ENCODE data around the gene BEAN1. TPM values are rescaled to one million over a fixed set of nuclear protein-coding genes. Genes with fewer than 3 reads are reported as not detected.

The BEAN1 gene
- total RNA-seq, 1 donor = 0.36 TPM

GRCh38 chr16:66382966-66383299, 44.2 kb upstream of the BEAN1 start:
- TF ChIP-seq, protein P1, sequence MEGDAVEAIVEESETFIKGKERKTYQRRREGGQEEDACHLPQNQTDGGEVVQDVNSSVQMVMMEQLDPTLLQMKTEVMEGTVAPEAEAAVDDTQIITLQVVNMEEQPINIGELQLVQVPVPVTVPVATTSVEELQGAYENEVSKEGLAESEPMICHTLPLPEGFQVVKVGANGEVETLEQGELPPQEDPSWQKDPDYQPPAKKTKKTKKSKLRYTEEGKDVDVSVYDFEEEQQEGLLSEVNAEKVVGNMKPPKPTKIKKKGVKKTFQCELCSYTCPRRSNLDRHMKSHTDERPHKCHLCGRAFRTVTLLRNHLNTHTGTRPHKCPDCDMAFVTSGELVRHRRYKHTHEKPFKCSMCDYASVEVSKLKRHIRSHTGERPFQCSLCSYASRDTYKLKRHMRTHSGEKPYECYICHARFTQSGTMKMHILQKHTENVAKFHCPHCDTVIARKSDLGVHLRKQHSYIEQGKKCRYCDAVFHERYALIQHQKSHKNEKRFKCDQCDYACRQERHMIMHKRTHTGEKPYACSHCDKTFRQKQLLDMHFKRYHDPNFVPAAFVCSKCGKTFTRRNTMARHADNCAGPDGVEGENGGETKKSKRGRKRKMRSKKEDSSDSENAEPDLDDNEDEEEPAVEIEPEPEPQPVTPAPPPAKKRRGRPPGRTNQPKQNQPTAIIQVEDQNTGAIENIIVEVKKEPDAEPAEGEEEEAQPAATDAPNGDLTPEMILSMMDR (IDR thresholded peaks at IDR 0.05; ENCODE audit: extremely low read depth, low read depth, low read length) = no peak
- Histone ChIP-seq H2AFZ (ENCODE audit: low read length) (no peak overlapping the region), H3K27ac (ENCODE audit: low read depth, low read length) (peak overlapping the region; percentile 73), H3K4me2 (ENCODE audit: insufficient read depth, low read length) (peak overlapping the region; percentile 19), H3K27me3 (ENCODE audit: insufficient read depth, low read length) (no peaks in the 10 kb centered on the region), H4K20me1 (ENCODE audit: insufficient read depth, low read length) (no peaks in the 10 kb centered on the region), H3K4me3 (ENCODE audit: insufficient read depth, low read length) (no peak overlapping the region), H3K4me1 (ENCODE audit: insufficient read depth, low read length) (peaks cover 16% of the 10 kb centered on the region), H3K9me3 (ENCODE audit: low read depth, low read length) (no peaks in the 10 kb centered on the region), H3K79me2 (ENCODE audit: insufficient read depth, low read length) (no peaks in the 10 kb centered on the region), H3K36me3 (ENCODE audit: insufficient read depth, low read length) (no peaks in the 10 kb centered on the region)
- no peak for DNase-seq (ENCODE audit: insufficient read length, low spot score, missing footprints)

- H3K27me3 ChIP-seq (ENCODE audit: insufficient read depth, low read length) = no peaks in the 10 kb centered on the region
- TF ChIP-seq, protein P1 (IDR thresholded peaks at IDR 0.05; ENCODE audit: extremely low read depth, low read depth, low read length) = no peak
- peaks cover 16% of the 10 kb centered on the region for H3K4me1 ChIP-seq (ENCODE audit: insufficient read depth, low read length)
- H3K27ac ChIP-seq (ENCODE audit: low read depth, low read length) = peak overlapping the region; percentile 73
- no peak overlapping the region for H2AFZ ChIP-seq (ENCODE audit: low read length)
- H3K79me2 ChIP-seq (ENCODE audit: insufficient read depth, low read length) = no peaks in the 10 kb centered on the region
- no peaks in the 10 kb centered on the region for H3K9me3 ChIP-seq (ENCODE audit: low read depth, low read length)
- no peak for DNase-seq (ENCODE audit: insufficient read length, low spot score, missing footprints)
- no peak overlapping the region for H3K4me3 ChIP-seq (ENCODE audit: insufficient read depth, low read length)
- no peaks in the 10 kb centered on the region for H4K20me1 ChIP-seq (ENCODE audit: insufficient read depth, low read length)
- H3K36me3 ChIP-seq (ENCODE audit: insufficient read depth, low read length) = no peaks in the 10 kb centered on the region
- H3K4me2 ChIP-seq (ENCODE audit: insufficient read depth, low read length) = no peak overlapping the region
These were observed 43.5 kb upstream of the BEAN1 start for GRCh38 chr16:66383551-66383950.

DNA sequence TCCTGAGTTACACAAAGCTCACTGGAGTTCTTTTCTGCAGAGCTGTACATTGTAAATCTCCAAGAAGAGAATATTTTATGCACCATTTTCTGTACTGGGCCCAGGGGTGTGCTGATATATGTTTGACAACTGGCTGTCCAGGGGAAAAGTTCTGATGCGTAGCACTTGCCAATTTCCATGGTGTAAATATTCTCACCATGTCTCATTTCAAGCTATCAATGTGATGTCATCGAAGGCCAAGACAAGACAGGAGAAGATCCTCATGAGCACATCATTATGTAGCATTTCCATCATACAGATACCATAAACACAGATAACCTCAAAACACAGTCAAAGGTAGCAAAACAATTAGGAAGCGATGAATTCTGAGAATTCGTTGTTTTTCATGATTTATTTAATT, 41.7 kb upstream of the BEAN1 start:
- H3K79me2 ChIP-seq (ENCODE audit: insufficient read depth, low read length) = no peaks in the 10 kb centered on the region
- TF ChIP-seq, protein P1 (IDR thresholded peaks at IDR 0.05; ENCODE audit: extremely low read depth, low read depth, low read length) = no peak
- DNase-seq (ENCODE audit: insufficient read length, low spot score, missing footprints) = no peak
- no peaks in the 10 kb centered on the region for H3K9me3 ChIP-seq (ENCODE audit: low read depth, low read length)
- no peaks in the 10 kb centered on the region for H4K20me1 ChIP-seq (ENCODE audit: insufficient read depth, low read length)
- no peak overlapping the region for H2AFZ ChIP-seq (ENCODE audit: low read length)
- no peak overlapping the region for H3K4me3 ChIP-seq (ENCODE audit: insufficient read depth, low read length)
- H3K27ac ChIP-seq (ENCODE audit: low read depth, low read length) = no peak overlapping the region
- H3K4me2 ChIP-seq (ENCODE audit: insufficient read depth, low read length) = no peak overlapping the region
- H3K36me3 ChIP-seq (ENCODE audit: insufficient read depth, low read length) = no peaks in the 10 kb centered on the region
- peaks cover 16% of the 10 kb centered on the region for H3K4me1 ChIP-seq (ENCODE audit: insufficient read depth, low read length)
- H3K27me3 ChIP-seq (ENCODE audit: insufficient read depth, low read length) = no peaks in the 10 kb centered on the region

DNA sequence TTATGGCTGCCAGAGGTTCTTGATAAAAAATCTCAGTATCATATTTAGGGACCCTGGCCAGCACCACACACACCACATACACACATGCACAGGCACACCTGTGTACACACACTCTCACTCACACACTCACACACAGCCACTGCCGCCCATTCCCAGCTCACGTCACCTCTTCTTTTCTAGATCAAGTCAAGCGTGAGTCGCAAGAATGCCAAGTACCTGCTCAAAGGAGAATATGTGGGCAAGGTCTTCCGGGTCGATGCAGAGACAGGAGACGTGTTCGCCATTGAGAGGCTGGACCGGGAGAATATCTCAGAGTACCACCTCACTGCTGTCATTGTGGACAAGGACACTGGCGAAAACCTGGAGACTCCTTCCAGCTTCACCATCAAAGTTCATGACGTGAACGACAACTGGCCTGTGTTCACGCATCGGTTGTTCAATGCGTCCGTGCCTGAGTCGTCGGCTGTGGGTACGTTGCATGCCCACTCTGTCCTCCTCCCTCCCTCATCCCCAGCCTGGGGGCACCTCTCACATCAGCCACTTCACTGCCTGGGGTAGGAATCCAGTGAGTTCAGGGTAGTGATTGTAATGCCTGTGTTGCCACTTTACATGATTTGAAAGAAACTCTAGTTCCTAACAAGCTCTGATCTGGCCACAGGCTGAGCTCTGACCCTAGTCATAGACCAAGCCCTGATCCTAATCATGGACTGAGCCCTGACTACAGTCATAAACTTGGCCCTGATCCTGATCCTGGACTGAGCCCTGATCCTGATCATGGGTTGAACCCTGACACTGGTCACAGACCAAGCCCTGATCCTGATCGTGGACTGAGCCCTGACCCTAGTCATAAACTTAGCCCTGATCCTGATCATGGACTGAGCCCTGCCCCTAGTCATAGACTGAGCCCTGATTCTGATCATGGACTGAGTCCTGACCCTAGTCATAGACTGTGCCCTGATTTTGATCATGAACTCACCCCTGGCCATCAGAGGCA, 40.2 kb upstream of the BEAN1 start:
- no peaks in the 10 kb centered on the region for H4K20me1 ChIP-seq (ENCODE audit: insufficient read depth, low read length)
- H3K4me3 ChIP-seq (ENCODE audit: insufficient read depth, low read length) = no peak overlapping the region
- H3K9me3 ChIP-seq (ENCODE audit: low read depth, low read length) = no peaks in the 10 kb centered on the region
- H3K4me1 ChIP-seq (ENCODE audit: insufficient read depth, low read length) = peaks cover 16% of the 10 kb centered on the region
- TF ChIP-seq, protein P1 (IDR thresholded peaks at IDR 0.05; ENCODE audit: extremely low read depth, low read depth, low read length) = no peak
- H3K27ac ChIP-seq (ENCODE audit: low read depth, low read length) = no peak overlapping the region
- H3K4me2 ChIP-seq (ENCODE audit: insufficient read depth, low read length) = no peak overlapping the region
- no peak for DNase-seq (ENCODE audit: insufficient read length, low spot score, missing footprints)
- H3K79me2 ChIP-seq (ENCODE audit: insufficient read depth, low read length) = no peaks in the 10 kb centered on the region
- H3K36me3 ChIP-seq (ENCODE audit: insufficient read depth, low read length) = no peaks in the 10 kb centered on the region
- H2AFZ ChIP-seq (ENCODE audit: low read length) = no peak overlapping the region
- no peaks in the 10 kb centered on the region for H3K27me3 ChIP-seq (ENCODE audit: insufficient read depth, low read length)

Data from osteoblast (primary cell).